Activated CD8-positive, alpha-beta memory T cell treated with anti-CD3 and anti-CD28 coated beads, Interleukin-2, amount 50 U/mL, for 48 hours (primary cell): Measurements from ENCODE around the gene STK4.

Source experiments
- DNase-seq: peaks from one replicate; pipeline ENCODE4 v3.0.0-alpha.2; 2020

The STK4 gene

DNA sequence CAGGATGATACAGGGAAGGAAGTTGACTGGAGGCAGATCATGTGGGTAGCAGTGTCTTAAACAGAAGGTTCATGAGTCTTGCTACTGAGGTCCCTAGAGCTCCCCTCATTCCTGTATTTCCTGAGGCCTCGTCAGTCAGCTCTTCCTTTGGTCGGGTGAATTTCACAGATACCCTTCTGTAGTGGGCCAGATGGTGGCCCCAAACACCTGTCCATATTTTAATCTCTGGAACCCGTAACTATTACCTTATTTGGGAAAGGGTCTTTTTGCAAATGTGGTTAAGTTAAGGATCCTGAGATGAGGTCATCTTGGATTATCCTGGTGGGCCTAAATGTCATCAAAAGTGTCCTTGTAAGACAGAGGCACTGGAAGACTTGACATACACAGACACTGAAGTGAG is 125.1 kb downstream of the STK4 start:
- DNase-seq = no peak

DNA sequence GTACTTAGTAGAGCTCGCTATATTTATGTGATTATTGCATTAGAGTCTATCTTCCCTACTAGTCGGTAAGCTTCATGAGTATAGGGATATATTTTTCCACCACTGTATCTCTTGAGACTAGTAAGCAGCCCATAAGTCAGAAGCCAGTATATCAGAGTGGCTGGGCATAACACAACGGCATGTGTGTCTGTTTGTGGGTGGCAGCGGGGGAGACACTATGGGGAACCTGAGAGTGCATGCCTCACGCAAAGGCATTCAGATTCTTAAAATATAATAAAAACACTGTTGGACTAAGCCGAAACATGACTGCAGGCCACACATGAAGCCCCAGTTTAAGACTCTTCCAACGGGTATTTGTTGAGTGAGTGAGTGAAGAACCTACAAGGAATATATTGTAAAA is 126.6 kb downstream of the STK4 start:
- DNase-seq = no peak

DNA sequence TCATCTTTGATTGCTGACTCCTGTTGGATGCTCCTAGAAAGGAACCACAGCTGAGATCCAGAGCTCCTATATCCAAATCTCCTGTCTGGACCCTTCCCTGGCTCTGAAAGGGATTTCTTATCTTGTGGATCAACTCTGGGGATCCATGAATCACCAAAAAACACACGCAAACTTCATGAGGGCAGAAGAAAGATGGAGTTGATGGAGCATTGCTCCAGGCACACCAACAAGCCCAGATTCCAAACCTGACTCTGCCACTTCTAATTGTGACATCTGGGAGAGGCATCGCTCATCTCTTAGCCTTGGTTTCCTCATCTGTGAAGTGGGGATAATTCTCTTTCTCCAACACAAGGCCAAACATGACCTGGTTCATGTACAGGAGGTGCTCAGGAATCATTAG is 127.9 kb downstream of the STK4 start:
- DNase-seq = no peak

DNA sequence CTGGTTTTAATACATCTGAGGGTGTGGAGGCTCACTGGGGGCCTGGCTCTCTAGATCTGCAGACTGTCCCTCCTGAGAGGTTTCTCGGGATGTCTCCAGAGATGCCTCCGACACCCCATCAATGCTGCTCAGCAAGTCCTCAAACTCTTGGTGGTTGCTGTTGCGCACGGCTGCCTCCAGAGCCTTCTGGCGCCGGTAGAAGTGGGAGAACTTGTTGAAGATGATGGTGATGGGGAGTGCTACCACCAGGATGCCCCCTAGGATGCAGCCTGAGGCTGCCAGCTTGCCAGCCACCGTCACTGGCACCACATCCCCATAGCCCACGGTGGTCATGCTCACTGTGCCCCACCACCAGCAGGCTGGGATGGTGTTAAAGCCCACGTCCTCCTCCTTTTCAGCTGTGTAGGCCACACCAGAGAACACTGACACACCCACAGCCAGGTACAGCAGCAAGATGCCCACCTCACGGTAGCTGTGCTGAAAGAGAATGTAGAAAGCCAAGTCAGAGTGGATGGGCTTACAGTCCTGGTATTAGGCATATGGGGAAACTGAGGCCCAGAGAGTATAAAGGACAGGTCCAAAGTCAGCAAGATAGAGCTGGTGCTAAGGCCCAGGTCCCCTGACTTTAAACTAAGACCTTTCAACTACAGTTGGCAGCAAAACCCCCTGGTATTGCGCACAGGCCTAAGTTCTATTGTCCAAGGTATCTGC is 128.7 kb downstream of the STK4 start:
- DNase-seq = no peak

DNA sequence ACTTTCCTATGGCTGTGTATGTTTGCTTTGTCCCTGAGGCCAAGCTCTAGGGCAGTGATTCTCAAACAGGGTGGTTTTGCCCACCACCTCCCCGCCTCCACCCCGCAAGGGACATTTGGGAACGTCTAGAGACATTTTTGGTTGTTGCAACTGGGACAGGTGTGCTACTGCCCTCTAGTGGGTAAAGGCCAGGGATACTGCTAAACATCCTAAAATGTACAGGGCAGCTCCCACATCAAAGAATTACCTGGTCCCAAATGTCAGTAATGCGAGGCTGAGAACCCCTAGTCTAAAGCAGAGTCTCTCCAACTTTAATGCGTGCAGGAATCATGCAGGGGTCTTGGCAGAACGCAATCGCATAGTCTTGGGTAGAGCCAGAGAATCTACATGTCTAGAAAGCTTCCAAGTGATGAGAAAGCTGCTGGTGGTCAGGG is 129.5 kb downstream of the STK4 start:
- DNase-seq = no peak

DNA sequence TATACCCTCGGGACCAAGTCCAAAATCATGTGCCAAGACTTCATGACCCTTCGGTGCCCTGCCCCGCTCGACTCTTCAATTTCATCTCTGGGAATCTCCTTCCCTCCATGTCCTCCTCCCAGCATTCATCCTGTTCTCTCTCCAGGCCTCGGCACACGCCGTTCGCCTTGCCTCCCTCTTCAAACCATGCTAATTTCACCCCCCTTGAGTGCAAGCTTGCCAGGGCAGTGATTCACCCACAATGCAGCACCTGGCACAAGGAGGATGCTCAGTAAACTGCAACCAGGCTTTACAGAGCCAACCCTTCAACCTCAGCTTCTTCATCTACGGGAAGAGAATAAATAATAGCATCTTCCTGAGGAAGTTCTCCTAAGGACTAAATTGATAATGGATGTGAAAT is 130.5 kb downstream of the STK4 start:
- no peak for DNase-seq

DNA sequence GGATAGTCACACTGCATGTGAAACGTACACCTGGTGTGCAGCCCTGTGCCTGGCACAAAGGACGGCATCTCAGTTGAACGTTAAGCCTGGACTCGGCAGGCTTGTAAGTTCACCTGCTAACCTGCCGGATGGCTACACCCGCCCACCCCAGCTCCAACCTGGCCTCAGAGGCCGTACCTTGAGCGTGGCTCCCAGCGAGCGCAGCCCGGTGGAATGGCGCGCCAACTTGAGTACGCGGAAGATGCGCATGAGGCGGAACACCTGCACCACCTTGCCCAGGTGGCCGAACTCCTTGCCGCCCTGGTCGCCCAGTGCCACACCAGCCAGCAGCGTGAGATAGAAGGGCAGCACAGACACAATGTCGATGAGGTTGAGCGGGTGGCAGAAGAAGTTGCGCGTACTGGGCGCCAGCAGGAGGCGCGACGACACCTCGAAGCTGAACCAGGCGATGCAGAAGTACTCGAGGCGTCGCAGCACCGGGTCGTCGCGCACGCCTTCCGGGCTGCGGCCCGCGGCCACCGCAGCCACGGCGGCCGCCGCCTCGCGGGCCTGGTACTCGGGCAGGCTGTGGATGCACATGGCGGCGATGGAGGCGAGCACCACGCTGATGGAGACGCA is 131.3 kb downstream of the STK4 start:
- DNase-seq = peak; percentile 71

DNA sequence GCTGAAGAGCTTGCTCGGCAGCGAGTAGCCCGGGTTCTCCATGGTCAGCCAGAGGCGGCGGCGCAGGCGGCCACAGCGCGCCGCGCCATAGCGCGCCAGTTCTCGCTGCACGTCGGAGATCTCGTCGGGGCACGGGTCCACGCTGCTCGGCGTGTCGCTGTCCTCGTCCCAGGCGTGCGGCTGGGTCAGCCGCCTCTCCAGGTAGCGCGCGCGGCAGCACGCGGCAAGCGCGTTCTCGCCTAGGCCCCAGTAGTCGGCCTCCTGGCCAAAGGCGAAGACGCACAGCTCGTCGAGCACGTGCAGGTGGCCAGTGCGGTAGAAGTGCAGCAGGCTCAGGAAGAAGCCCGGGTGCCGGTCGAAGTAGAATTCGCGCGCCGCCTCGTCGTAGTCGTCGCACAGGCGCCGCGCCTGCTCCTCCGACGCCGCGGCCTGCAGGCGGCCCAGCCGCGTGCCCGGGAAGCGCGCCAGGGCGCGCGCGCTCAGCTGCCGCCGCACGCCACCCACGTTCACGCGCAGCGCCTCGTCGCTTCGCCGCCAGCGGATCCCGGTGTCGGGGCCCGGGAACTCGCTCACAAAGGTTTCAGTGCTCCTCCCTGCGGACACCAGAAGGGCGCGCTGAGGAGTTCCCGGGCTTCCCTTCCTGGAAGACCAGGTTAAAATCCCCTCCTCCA is 131.9 kb downstream of the STK4 start:
- DNase-seq = peak; percentile 64

DNA sequence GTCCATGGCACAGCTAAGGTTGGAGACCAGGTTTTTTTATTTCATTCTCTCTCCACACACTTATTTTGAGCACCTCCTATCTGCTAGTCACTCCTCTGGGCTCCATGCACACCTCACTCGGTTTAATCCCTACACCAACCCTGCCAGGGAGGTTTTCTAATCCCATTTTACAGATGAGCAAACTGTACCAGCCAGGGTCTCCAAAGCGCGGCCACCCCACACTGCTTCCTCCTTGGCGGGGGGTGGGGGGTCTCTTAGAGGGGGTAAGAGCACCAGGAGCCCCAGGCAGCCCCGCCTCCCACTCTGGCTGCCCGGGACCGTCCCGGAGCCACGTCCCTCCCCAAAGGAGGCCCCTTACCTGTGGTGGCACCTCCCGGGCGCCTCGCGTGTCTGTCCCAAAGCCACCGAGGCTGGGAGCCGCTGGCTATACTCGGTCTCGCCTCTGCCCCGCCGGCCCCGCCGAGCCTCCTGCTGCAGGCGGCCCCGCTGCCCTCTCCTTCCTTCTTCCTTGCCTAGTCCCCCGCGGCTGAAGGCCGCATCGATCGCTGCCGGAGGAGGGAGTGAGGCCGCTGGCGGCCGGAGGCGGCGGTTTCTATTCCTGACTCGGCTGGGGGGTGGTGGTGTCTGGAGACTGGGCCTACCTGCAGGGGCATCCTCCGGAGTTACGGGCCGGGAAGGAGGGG is 134.4 kb downstream of the STK4 start, which contains the start of gene KCNS1:
Gene KCNS1 (minus strand): TSS at position 565 of the 683 bp plus-strand sequence. CDS start 1,891 bp downstream, outside the sequence.
- DNase-seq = no peak

DNA sequence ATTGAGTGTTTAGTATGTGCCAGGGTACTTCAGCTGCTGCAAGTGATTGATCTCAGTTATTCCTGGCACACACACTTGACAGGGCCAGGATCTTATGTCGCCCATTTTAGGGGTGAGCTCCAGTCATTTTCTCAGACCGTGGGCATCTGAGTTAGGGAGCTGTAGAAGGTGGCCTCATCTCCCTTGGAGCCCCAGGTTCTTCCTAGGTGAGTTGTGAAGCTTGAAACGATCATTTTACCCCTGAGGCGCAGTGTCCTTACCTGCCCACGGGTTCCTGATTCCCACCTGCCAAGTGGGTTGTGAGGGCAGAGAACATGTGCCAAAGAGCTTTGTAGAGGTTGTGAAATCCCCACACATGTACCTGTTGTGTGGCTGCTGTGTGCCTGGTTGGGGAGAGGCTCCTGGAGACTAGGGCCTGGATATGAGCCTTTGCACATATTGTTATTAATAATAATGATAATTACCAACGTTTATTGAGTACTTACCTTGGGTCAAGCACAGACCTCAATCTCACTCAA is 135.1 kb downstream of the STK4 start:
- DNase-seq = no peak

DNA sequence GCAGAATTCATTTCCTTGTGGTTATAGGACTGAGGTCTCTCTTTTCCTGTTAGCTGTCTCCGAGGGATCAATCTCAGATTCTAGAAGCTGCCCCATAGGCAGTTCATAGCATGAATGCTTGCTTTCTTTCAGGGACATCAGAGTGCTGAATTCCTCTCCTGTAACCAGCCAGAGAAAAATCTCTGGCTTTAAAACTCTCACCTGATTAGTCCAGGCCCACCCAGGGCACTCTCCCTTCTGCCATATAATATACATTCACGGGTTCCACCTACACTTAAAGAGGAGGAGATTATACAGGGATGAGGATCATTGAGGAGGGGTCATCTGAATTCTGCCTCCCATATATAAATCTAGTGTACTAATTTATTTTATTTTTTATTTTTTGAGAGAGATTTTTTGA is 136.8 kb downstream of the STK4 start:
- no peak for DNase-seq

DNA sequence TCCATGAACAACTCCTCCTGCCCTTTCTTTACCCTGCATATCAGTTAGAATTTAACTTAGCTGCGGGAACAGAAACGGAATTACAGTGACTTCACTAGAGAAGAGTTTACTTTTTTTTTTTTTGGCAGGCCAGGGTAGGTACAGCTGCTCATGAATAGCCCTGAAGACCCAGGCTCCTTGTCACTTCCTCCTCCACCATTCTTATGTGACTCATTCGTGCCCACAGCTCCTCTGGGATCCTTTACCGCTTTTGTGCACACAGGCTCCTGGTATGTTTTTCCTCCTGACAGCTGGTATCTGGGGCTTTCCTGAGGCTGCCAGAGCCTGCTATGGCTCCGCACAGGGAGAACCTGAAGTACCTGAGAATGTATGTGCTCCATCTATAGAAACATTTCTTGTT is 138.5 kb downstream of the STK4 start:
- no peak for DNase-seq

DNA sequence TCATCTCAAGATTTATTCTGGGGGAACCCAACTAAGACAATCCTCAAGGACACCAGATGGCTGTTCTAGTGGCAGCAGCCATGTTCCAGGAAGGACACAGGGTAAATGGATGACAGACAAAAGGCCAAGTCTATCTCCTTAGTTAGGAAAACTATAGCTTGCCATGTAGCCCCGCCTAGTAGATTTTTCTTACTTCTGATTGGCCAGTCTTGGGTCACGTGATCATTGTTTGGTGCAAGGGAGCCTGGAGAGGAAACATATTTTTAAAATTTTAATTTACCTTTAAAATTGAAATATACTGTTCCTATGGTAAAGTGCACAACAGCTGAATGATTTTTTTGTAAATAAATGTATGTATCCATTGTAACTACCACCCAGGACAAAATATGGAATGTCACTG is 139.0 kb downstream of the STK4 start:
- no peak for DNase-seq

DNA sequence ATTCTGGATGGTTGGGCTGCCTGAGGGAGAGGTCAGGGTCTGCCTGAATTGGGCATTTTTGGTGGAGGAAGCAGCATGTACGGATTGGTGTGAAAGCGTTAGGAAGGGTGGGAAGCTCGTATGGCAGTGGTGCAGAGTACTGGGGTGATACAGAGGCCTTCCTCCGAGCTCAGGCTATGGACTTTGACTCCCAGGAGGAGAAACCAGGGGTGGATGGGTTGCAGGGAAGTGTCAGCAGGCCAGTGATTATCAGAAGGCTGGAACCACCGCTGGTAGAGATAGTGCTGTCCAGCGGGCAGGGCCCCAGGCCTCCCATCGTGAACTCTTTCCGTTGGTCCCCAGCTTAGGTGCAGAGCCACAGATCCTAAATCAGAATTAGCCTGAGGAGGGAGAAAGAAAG is 143.3 kb downstream of the STK4 start:
- no peak for DNase-seq

DNA sequence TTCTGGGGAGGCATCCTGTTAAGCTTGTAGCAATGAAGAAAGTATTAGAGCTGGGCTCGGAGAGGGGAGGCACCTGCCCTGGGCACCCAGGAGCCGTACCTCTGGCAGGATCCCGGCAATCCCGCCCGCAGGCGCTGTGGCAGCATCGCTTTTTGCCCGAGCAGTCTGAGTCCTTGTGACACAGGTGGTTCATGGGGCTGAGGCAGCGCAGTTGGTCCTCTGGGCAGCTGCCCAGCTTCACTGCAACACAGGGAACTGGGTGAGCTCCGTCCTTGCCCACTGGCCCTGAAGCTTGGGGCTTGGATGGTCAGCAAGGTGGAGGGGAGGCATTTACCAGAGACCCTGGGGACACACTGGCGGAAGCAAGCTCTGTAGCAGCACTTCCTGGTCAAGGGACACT is 144.0 kb downstream of the STK4 start:
- no peak for DNase-seq

DNA sequence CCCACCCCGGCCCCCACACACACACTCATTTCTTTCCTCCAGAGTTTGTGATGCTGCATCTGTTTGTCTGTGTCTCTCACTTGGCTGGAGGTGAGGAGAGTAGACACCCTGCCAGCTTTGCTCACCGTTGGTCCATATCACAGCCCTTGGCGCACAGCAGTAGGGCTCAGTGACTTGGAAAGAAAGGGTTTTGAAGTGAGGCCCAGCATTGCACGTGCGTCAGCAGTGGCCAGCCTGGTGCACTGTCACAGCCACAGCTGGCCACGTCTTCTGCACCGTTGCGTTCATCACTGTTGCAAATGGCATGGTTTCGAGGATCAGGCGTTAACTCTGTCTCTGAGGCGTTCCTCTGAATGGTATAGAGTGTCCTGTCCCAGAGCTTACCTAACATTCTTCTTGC is 145.0 kb downstream of the STK4 start:
- no peak for DNase-seq

DNA sequence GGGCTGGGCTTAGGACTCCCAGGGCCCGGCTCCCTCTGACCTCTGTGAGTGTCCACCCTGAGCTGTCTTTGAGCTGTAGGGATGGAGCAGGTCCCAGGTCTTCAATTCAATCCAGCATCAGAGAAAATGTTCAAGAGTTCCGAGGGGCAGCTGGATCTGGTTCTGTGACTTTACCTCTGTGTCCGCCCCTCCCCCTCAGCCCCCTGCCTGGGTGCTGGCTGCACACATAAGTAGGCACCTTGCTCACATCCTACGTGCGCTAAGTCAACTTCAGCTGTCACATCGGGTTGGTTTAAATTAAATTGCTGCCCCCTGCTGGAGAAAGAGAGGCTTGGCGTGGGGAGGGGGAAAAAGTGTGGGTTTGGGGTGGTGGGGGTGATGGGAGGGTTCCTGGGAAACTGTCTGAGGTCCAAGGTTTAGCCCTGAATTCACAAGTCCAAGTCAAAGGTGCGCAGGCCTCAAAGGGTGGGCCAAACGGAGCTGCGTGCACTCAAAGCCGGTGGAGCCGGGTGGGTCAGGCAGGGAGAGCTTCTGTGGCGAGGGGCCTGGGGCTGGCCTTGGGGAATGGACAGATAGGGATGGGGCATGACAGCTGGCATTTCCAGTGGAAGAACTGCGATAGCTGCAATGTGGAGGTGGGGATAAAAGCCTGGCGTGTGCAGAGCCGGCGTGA is 145.6 kb downstream of the STK4 start:
- no peak for DNase-seq

DNA sequence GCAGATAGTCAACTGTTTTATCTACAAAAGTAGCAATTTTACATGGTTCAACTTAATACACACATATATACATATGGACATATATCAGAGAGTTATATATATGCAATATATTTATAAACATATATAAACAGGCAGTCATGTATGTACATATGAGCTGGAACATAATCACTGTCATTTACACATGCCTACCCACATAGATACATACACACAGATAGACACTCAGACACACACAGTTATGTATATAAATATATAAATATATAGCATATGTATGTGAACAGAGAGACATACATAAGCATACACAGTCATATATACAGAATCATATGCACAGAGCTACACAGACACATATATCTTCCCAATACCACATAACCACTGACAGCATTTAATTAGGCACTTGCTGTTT is 146.4 kb downstream of the STK4 start:
- no peak for DNase-seq

DNA sequence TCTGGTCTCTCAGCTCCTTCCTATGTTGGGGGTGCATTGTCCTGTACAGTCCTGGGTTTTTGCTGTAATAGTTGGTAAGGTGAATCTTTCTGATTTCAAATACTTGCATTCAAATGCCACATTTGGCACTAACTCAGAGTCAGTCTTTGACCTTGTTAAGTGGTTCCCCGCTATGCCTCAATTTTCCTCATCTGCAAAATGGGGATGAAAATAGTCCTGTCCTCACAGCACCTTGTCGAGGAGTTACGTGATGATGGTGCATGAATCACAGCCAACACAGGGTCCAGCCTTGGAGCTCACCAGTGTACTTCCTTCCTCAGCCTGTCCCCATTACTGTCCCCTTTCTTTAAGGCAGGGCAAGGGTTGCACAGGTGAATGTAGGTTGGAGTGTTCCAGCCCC is 147.6 kb downstream of the STK4 start:
- DNase-seq = no peak

DNA sequence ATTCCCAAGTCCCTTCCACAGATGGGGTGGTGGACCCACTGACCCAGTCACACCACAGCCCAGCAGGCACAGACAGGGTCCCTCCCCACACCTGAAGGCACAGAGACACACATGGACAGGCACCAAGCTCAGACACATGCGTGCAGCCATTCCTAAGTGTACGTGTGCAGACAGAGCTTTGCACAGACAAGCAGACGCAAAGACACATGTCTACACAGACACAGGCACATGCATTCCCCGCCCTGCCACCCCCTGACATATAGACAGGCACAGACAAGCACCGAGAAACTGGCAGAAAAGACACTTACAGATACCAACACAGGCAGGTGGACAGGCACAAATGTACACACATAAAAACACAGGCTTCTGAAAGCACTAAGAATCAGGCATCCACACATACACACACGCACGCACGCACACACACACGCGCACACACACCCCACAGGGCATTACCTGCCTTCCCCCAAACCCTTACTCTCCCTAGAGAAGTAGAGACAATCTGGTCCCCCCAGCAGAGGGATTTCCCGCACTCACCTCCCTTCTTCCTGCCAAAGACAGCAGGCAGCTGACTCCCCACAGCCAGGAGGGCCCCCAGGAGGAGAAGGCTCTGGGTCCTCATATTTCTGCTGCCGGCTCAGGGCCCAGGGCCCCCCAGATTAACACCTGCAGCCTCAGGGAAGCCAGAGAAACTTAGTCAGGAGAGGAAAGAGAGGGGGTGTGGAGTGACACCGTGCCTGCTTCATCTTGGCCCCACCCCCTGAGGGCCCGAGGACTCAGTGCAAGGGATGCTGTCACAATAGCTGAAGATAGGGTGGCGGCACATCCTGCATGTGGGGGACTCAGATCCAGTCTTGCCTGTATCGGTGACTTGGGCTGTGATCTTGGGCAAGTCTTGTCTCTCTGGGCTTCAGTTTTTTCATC is 148.4 kb downstream of the STK4 start, which contains the start of gene WFDC5:
Gene WFDC5 (minus strand): TSS at position 710 of the 921 bp plus-strand sequence. CDS start 91 bp downstream, at position 619.
- no peak for DNase-seq

DNA sequence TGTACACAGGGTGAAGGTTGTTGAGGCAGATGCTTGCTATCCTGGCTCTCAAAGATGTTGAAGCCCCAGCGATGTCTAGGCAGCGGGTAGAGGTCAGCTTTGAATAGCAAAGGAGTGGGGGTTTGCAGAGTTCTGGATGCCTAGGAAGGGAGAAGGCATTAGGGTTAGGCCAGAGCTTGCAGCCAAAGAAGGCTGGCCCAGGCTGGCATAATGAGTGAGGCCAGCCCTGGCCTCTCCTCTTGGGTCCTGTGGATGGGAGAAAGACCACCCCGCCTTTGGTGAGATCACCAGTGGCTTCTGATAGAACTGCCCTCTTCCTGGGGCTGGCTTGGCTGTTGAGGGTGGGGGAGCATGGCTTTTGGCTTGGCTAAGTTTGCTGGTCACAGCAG is 149.1 kb downstream of the STK4 start:
- peak; percentile 36 for DNase-seq

DNA sequence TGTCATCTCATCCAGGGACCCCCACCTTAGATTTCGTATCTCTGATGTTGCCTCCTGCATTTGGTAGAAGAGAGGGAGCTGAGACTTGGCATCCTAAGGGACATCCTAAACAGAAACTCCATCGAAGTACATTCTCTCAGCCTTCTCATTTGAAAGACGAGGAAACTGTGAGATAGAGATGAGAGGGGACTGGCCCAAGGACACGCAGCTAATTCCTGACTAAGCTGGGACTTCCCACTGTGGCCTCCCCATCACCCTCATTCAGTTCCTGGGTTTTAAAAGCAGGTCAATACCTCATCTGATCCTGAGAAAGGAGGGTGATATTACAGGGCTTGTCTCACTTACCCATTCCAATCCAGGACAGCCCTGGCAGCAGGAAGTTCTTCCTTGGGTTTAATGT is 149.5 kb downstream of the STK4 start:
- DNase-seq = no peak
